ENCODE data around the gene OCIAD1.
"Not testable (repeated sequence)": the region's sequence is repeated elsewhere in the genome, so short reads cannot be mapped to it uniquely, and the experiment has no call there.

OCIAD1 gene

DNA sequence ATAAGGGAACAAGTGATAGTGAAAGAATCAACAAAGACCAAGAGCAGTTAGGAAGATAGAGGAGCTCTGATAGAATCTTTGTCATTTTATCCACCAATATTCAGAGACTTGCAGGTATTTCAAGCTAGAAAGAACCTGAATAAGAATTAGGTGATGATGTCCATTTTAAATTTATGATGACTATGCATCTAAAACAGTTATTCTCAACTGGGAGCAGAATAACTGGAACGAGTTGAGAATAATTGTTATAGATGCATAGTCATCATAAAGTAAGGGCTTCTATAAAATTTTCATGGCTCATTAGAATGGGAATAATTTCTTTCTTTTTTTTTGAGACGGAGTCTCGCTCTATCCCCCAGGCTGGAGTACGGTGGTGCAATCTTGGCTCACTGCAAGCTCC is 5.8 kb downstream of the OCIAD1 start:
- Histone ChIP-seq H3K4me2 (ENCODE audit: low read length) (no peak overlapping the region), H3K27ac (ENCODE audit: low read depth, low read length) (no peak overlapping the region), H3K79me2 (ENCODE audit: control insufficient read depth, low read length) (peaks cover 80% of the 10 kb centered on the region), H3K4me1 (ENCODE audit: control insufficient read depth, low read length) (peaks cover 17% of the 10 kb centered on the region), H3K9me2 (replicated peaks; ENCODE audit: control insufficient read depth, low read length) (no peaks in the 10 kb centered on the region), H3K27me3 (ENCODE audit: control insufficient read depth, low read length) (no peaks in the 10 kb centered on the region), H3K9me3 (ENCODE audit: control insufficient read depth, insufficient read depth, low read length) (no peaks in the 10 kb centered on the region), H3K36me3 (ENCODE audit: control insufficient read depth, low read length) (peaks cover 86% of the 10 kb centered on the region), H3K4me3 (ENCODE audit: low read length) (no peak overlapping the region), H4K20me1 (ENCODE audit: control insufficient read depth, insufficient read depth, low read depth, low read length) (no peaks in the 10 kb centered on the region; the same call in 1 of the 2 replicates), H3F3A (ENCODE audit: control insufficient read depth, insufficient read depth) (no peaks in the 10 kb centered on the region)
- TF ChIP-seq EZH2phosphoT487 (IDR thresholded peaks at IDR 0.05; ENCODE audit: borderline replicate concordance, low read length), result no peak
- TF ChIP-seq, protein P1, sequence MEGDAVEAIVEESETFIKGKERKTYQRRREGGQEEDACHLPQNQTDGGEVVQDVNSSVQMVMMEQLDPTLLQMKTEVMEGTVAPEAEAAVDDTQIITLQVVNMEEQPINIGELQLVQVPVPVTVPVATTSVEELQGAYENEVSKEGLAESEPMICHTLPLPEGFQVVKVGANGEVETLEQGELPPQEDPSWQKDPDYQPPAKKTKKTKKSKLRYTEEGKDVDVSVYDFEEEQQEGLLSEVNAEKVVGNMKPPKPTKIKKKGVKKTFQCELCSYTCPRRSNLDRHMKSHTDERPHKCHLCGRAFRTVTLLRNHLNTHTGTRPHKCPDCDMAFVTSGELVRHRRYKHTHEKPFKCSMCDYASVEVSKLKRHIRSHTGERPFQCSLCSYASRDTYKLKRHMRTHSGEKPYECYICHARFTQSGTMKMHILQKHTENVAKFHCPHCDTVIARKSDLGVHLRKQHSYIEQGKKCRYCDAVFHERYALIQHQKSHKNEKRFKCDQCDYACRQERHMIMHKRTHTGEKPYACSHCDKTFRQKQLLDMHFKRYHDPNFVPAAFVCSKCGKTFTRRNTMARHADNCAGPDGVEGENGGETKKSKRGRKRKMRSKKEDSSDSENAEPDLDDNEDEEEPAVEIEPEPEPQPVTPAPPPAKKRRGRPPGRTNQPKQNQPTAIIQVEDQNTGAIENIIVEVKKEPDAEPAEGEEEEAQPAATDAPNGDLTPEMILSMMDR (IDR thresholded peaks at IDR 0.05; ENCODE audit: low read depth, low read length, poor library complexity, severe bottlenecking), result no peak

DNA sequence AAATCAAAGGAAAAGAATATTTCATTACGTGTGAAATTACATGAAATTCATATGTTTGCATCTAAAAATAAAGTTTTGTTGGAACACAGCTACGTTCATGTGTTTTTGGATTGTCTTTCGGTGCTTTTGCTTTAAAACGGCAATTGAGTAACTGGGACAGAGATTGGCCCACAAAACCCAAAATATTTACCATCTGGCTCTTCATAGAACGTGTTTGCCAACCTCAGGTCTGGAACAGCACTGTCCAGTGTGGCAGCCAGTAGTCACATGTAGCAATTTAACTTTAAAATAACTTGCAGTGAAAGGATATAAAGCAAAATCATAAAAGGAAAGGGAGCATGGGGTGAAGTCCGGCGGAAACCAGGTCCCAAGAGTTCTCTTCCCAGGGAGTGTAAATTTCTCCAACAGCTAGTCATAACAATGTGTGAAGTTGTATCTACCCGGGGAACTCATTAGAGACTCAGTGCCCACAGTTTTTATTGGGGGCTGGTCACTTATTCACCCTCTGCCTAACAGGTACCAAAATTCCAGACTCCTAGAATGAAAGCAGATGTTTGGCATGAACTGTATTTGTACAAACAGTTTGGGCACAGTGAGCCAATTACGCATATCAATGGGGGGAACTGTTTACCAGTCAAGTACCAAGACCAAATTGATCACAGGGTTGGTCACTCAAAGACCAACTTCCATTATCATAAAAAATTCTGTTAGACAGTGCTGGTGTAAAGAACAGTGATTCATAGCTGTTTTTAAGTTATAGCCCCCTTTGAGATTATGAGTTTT is 10.3 kb downstream of the OCIAD1 start:
- Histone ChIP-seq H3K27ac (ENCODE audit: low read depth, low read length) (no peak overlapping the region), H3F3A (ENCODE audit: control insufficient read depth, insufficient read depth) (no peaks in the 10 kb centered on the region), H3K9me3 (ENCODE audit: control insufficient read depth, insufficient read depth, low read length) (no peaks in the 10 kb centered on the region), H3K79me2 (ENCODE audit: control insufficient read depth, low read length) (peaks cover 65% of the 10 kb centered on the region), H3K9me2 (replicated peaks; ENCODE audit: control insufficient read depth, low read length) (no peaks in the 10 kb centered on the region), H3K4me2 (ENCODE audit: low read length) (no peak overlapping the region), H3K27me3 (ENCODE audit: control insufficient read depth, low read length) (no peaks in the 10 kb centered on the region), H3K4me3 (ENCODE audit: low read length) (no peak overlapping the region), H3K4me1 (ENCODE audit: control insufficient read depth, low read length) (no peaks in the 10 kb centered on the region), H4K20me1 (ENCODE audit: control insufficient read depth, insufficient read depth, low read depth, low read length) (no peaks in the 10 kb centered on the region; the same call in 1 of the 2 replicates), H3K36me3 (ENCODE audit: control insufficient read depth, low read length) (peaks cover 87% of the 10 kb centered on the region)
- TF ChIP-seq EZH2phosphoT487 (IDR thresholded peaks at IDR 0.05; ENCODE audit: borderline replicate concordance, low read length), result no peak
- TF ChIP-seq, protein P1 (IDR thresholded peaks at IDR 0.05; ENCODE audit: low read depth, low read length, poor library complexity, severe bottlenecking), result no peak

DNA sequence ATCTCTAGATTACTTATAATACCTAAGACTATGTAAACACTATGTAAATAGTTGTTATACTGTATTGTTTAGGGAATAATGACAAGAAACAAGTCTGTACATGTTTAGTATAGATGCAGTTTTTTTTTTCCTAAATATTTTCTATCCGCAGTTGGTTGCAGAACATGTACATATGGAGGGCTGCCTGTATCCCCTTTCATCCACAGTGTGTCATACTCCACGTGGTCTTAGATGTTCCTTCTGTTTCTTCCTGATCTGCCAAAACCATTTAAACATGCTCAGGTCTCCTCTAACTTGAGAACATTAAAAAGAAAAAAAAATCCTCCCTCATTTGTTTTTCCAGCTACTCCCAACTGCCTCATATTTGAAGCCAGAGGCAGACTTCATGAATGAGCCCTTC is 14.0 kb downstream of the OCIAD1 start:
- Histone ChIP-seq H3K4me1 (ENCODE audit: control insufficient read depth, low read length) (no peaks in the 10 kb centered on the region), H3K79me2 (ENCODE audit: control insufficient read depth, low read length) (peaks cover 54% of the 10 kb centered on the region), H4K20me1 (ENCODE audit: control insufficient read depth, insufficient read depth, low read depth, low read length) (no peaks in the 10 kb centered on the region; the same call in 1 of the 2 replicates), H3K4me2 (ENCODE audit: low read length) (no peak overlapping the region), H3K27ac (ENCODE audit: low read depth, low read length) (no peak overlapping the region), H3F3A (ENCODE audit: control insufficient read depth, insufficient read depth) (no peaks in the 10 kb centered on the region), H3K9me3 (ENCODE audit: control insufficient read depth, insufficient read depth, low read length) (no peaks in the 10 kb centered on the region), H3K4me3 (ENCODE audit: low read length) (no peak overlapping the region), H3K36me3 (ENCODE audit: control insufficient read depth, low read length) (peaks cover 83% of the 10 kb centered on the region), H3K27me3 (ENCODE audit: control insufficient read depth, low read length) (no peaks in the 10 kb centered on the region), H3K9me2 (replicated peaks; ENCODE audit: control insufficient read depth, low read length) (no peaks in the 10 kb centered on the region)
- no peak for TF ChIP-seq EZH2phosphoT487 (IDR thresholded peaks at IDR 0.05; ENCODE audit: borderline replicate concordance, low read length)
- TF ChIP-seq, protein P1 (IDR thresholded peaks at IDR 0.05; ENCODE audit: low read depth, low read length, poor library complexity, severe bottlenecking), result no peak

DNA sequence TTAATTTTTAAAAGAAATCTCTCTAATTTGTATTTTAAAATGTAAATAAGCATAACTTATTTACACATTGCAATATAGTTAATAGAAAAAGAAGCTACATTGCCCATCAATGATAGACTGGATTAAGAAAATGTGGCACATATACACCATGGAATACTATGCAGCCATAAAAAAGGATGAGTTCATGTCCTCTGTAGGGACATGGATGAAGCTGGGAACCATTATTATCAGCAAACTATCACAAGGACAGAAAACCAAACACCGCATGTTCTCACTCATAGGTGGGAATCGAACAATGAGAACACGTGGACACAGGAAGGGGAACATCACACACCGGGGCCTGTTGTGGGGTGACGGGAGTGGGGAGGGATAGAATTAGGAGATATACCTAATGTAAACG is 17.9 kb downstream of the OCIAD1 start:
- not testable (repeated sequence) for H3K9me2 ChIP-seq (replicated peaks; ENCODE audit: control insufficient read depth, low read length); H3F3A ChIP-seq (ENCODE audit: control insufficient read depth, insufficient read depth); H3K9me3 ChIP-seq (ENCODE audit: control insufficient read depth, insufficient read depth, low read length); H3K4me2 ChIP-seq (ENCODE audit: low read length); H3K4me1 ChIP-seq (ENCODE audit: control insufficient read depth, low read length); H3K27me3 ChIP-seq (ENCODE audit: control insufficient read depth, low read length); H3K4me3 ChIP-seq (ENCODE audit: low read length); H3K27ac ChIP-seq (ENCODE audit: low read depth, low read length); H4K20me1 ChIP-seq (ENCODE audit: control insufficient read depth, insufficient read depth, low read depth, low read length)
- peaks cover 74% of the 10 kb centered on the region for H3K36me3 ChIP-seq (ENCODE audit: control insufficient read depth, low read length)
- peaks cover 25% of the 10 kb centered on the region for H3K79me2 ChIP-seq (ENCODE audit: control insufficient read depth, low read length)

Measured in DOHH2 (cell line).